Trophoblast cell (in vitro differentiated cells and primary cell): ENCODE data around the gene SLC39A9.

Experiments used
- DNase-seq, 2 donors: peaks; one replicate each; pipeline ENCODE4 v3.0.0-alpha.2; 2016
- H2AFZ ChIP-seq: 2 replicates; pipeline ENCODE4 v1.6.1; 2013; ENCODE audit warnings: low read length, moderate library complexity, mild to moderate bottlenecking; ENCODE audit not compliant: insufficient read depth, poor library complexity
- H2AK5ac ChIP-seq: 2 replicates; pipeline ENCODE4 v1.6.1; 2013; ENCODE audit warnings: mild to moderate bottlenecking, low read length
- H2BK120ac ChIP-seq: 2 replicates; pipeline ENCODE4 v1.6.1; 2013; ENCODE audit warnings: low read length, mild to moderate bottlenecking, moderate library complexity; ENCODE audit not compliant: insufficient read depth, poor library complexity
- H2BK12ac ChIP-seq: 2 replicates; pipeline ENCODE4 v1.6.1; 2013; ENCODE audit warnings: mild to moderate bottlenecking, low read length, moderate library complexity
- H2BK5ac ChIP-seq: 2 replicates; pipeline ENCODE4 v1.6.1; 2013; ENCODE audit warnings: low read length, low read depth, moderate library complexity, mild to moderate bottlenecking; ENCODE audit not compliant: poor library complexity
- H3K14ac ChIP-seq: 2 replicates; pipeline ENCODE4 v1.6.1; 2013; ENCODE audit warnings: mild to moderate bottlenecking, low read length
- H3K18ac ChIP-seq: 2 replicates; pipeline ENCODE4 v1.6.1; 2013; ENCODE audit warnings: mild to moderate bottlenecking, low read length
- H3K23ac ChIP-seq: 2 replicates; pipeline ENCODE4 v1.6.1; 2013; ENCODE audit warnings: low read length
- H3K27ac ChIP-seq: 2 replicates; pipeline ENCODE4 v1.5.1; 2013; ENCODE audit warnings: low read depth, mild to moderate bottlenecking, inconsistent platforms, low read length, moderate library complexity
- H3K27me3 ChIP-seq: 2 replicates; pipeline ENCODE4 v1.6.1; 2013; ENCODE audit warnings: inconsistent platforms, mild to moderate bottlenecking, low read length, moderate library complexity; ENCODE audit not compliant: insufficient read depth
- H3K36me3 ChIP-seq, 2 experiments: 1 replicate in 1 of 2; 2 replicates in 1 of 2; pipeline ENCODE4 v1.6.1; 2013; ENCODE audit warnings: low read length in 2 of 2, mild to moderate bottlenecking in 2 of 2, moderate library complexity in 1 of 2; ENCODE audit not compliant: insufficient read depth in 2 of 2, control insufficient read depth in 1 of 2
- H3K4ac ChIP-seq: 2 replicates; pipeline ENCODE4 v1.6.1; 2013; ENCODE audit warnings: low read depth, mild to moderate bottlenecking, low read length, moderate library complexity
- H3K4me1 ChIP-seq, 2 experiments: 1 replicate in 1 of 2; 2 replicates in 1 of 2; pipeline ENCODE4 v1.6.1; 2013; ENCODE audit warnings: low read length in 2 of 2, mild to moderate bottlenecking in 2 of 2, moderate library complexity in 1 of 2; ENCODE audit not compliant: insufficient read depth in 2 of 2, control insufficient read depth in 1 of 2
- H3K4me2 ChIP-seq: 2 replicates; pipeline ENCODE4 v1.6.1; 2013; ENCODE audit warnings: inconsistent platforms, mild to moderate bottlenecking, low read length, moderate library complexity
- H3K4me3 ChIP-seq: 2 replicates; pipeline ENCODE4 v1.5.1; 2013; ENCODE audit warnings: mild to moderate bottlenecking, low read depth, low read length, inconsistent platforms
- H3K79me1 ChIP-seq: one replicate; pipeline ENCODE4 v1.6.1; 2013; ENCODE audit warnings: low read length
- H3K79me2 ChIP-seq: 2 replicates; pipeline ENCODE4 v1.6.1; 2013; ENCODE audit warnings: low read length, mild to moderate bottlenecking; ENCODE audit not compliant: control insufficient read depth, insufficient read depth, poor library complexity
- H3K9ac ChIP-seq: 2 replicates; pipeline ENCODE4 v1.6.1; 2013; ENCODE audit warnings: mild to moderate bottlenecking, low read length
- H3K9me3 ChIP-seq: 2 replicates; pipeline ENCODE4 v1.6.1; 2013; ENCODE audit warnings: low read depth, mild to moderate bottlenecking, control low read depth, inconsistent platforms, low read length; ENCODE audit not compliant: insufficient read depth
- H4K12ac ChIP-seq: 2 replicates; pipeline ENCODE4 v1.6.1; 2013; ENCODE audit warnings: low read depth, mild to moderate bottlenecking, low read length, moderate library complexity
- H4K8ac ChIP-seq: 2 replicates; pipeline ENCODE4 v1.6.1; 2013; ENCODE audit warnings: low read depth, mild to moderate bottlenecking, low read length, moderate library complexity
- H4K91ac ChIP-seq: one replicate; pipeline ENCODE4 v1.6.1; 2013; ENCODE audit warnings: low read depth, mild to moderate bottlenecking, low read length, moderate library complexity
- WGBS: extraction: QIAGEN DNeasy Blood & Tissue Kit; methylation state at CpG from one replicate; pipeline ENCODE4 v1.1.7; 2013; ENCODE audit warnings: missing lambda C conversion rate; ENCODE audit not compliant: insufficient read length, insufficient coverage; ENCODE audit errors: extremely low coverage; 5-methylcytosine and 5-hydroxymethylcytosine counted together

SLC39A9 gene

GRCh38 chr14:69499436-69499835 lies 100.9 kb downstream of the SLC39A9 start:
- H3K14ac ChIP-seq, result no peak overlapping the region
- no peak overlapping the region for H2BK5ac ChIP-seq
- no peaks in the 10 kb centered on the region for H3K4me1 ChIP-seq
- no peak for DNase-seq
- no peak overlapping the region for H4K8ac ChIP-seq
- H3K4me3 ChIP-seq, result no peak overlapping the region
- H3K4ac ChIP-seq, result no peak overlapping the region
- no CpG with 5 or more reads among the region's 5 CpGs for WGBS
- no peak overlapping the region for H4K12ac ChIP-seq
- H3K9ac ChIP-seq, result no peak overlapping the region
- H2AFZ ChIP-seq, result no peak overlapping the region
- no peak overlapping the region for H2AK5ac ChIP-seq
- no peaks in the 10 kb centered on the region for H3K9me3 ChIP-seq
- H3K79me2 ChIP-seq, result no peaks in the 10 kb centered on the region
- H4K91ac ChIP-seq, result no peak overlapping the region
- no peaks in the 10 kb centered on the region for H3K79me1 ChIP-seq
- no peak overlapping the region for H2BK120ac ChIP-seq
- H3K36me3 ChIP-seq, result no peaks in the 10 kb centered on the region
- no peak overlapping the region for H3K23ac ChIP-seq
- H2BK12ac ChIP-seq, result no peak overlapping the region
- no peak overlapping the region for H3K27ac ChIP-seq
- H3K4me2 ChIP-seq, result no peak overlapping the region
- H3K27me3 ChIP-seq, result no peaks in the 10 kb centered on the region
- no peak overlapping the region for H3K18ac ChIP-seq

- no CpG with 5 or more reads among the region's 5 CpGs for WGBS
- H3K4ac ChIP-seq, result no peak overlapping the region
- H3K4me2 ChIP-seq, result no peak overlapping the region
- no peaks in the 10 kb centered on the region for H3K9me3 ChIP-seq
- H3K18ac ChIP-seq, result no peak overlapping the region
- no peaks in the 10 kb centered on the region for H3K79me1 ChIP-seq
- no peak overlapping the region for H4K12ac ChIP-seq
- H2BK12ac ChIP-seq, result no peak overlapping the region
- H2AFZ ChIP-seq, result no peak overlapping the region
- H3K23ac ChIP-seq, result no peak overlapping the region
- no peak for DNase-seq
- H3K27me3 ChIP-seq, result no peaks in the 10 kb centered on the region
- no peak overlapping the region for H3K14ac ChIP-seq
- no peak overlapping the region for H2BK5ac ChIP-seq
- H4K8ac ChIP-seq, result no peak overlapping the region
- H3K79me2 ChIP-seq, result no peaks in the 10 kb centered on the region
- no peak overlapping the region for H3K4me3 ChIP-seq
- no peak overlapping the region for H3K9ac ChIP-seq
- no peaks in the 10 kb centered on the region for H3K36me3 ChIP-seq
- no peak overlapping the region for H3K27ac ChIP-seq
- H2BK120ac ChIP-seq, result no peak overlapping the region
- H4K91ac ChIP-seq, result no peak overlapping the region
- no peaks in the 10 kb centered on the region for H3K4me1 ChIP-seq
- H2AK5ac ChIP-seq, result no peak overlapping the region
These were observed 101.6 kb downstream of the SLC39A9 start for GRCh38 chr14:69500096-69500495.

GRCh38 chr14:69500736-69501135 lies 102.2 kb downstream of the SLC39A9 start:
- Histone ChIP-seq H2BK5ac (no peak overlapping the region), H4K12ac (no peak overlapping the region), H2BK12ac (no peak overlapping the region), H3K9ac (no peak overlapping the region), H2AFZ (no peak overlapping the region), H3K4me2 (no peak overlapping the region), H3K79me1 (no peaks in the 10 kb centered on the region), H3K9me3 (no peaks in the 10 kb centered on the region), H4K91ac (no peak overlapping the region), H3K14ac (no peak overlapping the region), H4K8ac (no peak overlapping the region), H3K79me2 (no peaks in the 10 kb centered on the region), H2AK5ac (no peak overlapping the region), H3K23ac (no peak overlapping the region), H3K27ac (no peak overlapping the region), H3K4me1 (no peaks in the 10 kb centered on the region), H3K4ac (no peak overlapping the region), H2BK120ac (no peak overlapping the region), H3K27me3 (no peaks in the 10 kb centered on the region), H3K18ac (no peak overlapping the region), H3K36me3 (no peaks in the 10 kb centered on the region), H3K4me3 (no peak overlapping the region)
- no CpG with 5 or more reads among the region's 4 CpGs for WGBS
- no peak for DNase-seq

- Histone ChIP-seq H3K9ac (no peak overlapping the region), H3K4me1 (no peaks in the 10 kb centered on the region), H4K91ac (no peak overlapping the region), H3K9me3 (no peaks in the 10 kb centered on the region), H2AK5ac (no peak overlapping the region), H2BK12ac (no peak overlapping the region), H2AFZ (no peak overlapping the region), H3K27ac (no peak overlapping the region), H3K79me1 (no peaks in the 10 kb centered on the region), H3K4ac (no peak overlapping the region), H3K4me2 (no peak overlapping the region), H2BK5ac (no peak overlapping the region), H2BK120ac (no peak overlapping the region), H3K14ac (no peak overlapping the region), H3K79me2 (no peaks in the 10 kb centered on the region), H4K8ac (no peak overlapping the region), H3K4me3 (no peak overlapping the region), H3K36me3 (no peaks in the 10 kb centered on the region), H3K18ac (no peak overlapping the region), H4K12ac (no peak overlapping the region), H3K27me3 (no peaks in the 10 kb centered on the region), H3K23ac (no peak overlapping the region)
- no CpG with 5 or more reads among the region's 4 CpGs for WGBS
- no peak for DNase-seq
These were observed 102.9 kb downstream of the SLC39A9 start for GRCh38 chr14:69501423-69501838.
